Osteocyte (in vitro differentiated cells): ENCODE results near the gene ADAMTS8. TPM values are rescaled to one million over a fixed set of nuclear protein-coding genes. Genes with fewer than 3 reads are reported as not detected.

Source experiments
- DNase-seq: peaks from one replicate; pipeline ENCODE4 v3.0.0; 2021; ENCODE audit warnings: mixed read lengths; ENCODE audit not compliant: unreplicated experiment; ENCODE audit errors: extremely low spot score
- H3K27ac Mint-ChIP-seq: one replicate; pipeline ENCODE4 v1.8.0; 2021; ENCODE audit warnings: mild to moderate bottlenecking, mixed read lengths; ENCODE audit not compliant: unreplicated experiment
- H3K27me3 Mint-ChIP-seq: one replicate; pipeline ENCODE4 v1.8.0; 2021; ENCODE audit warnings: mixed read lengths; ENCODE audit not compliant: unreplicated experiment
- H3K36me3 Mint-ChIP-seq: one replicate; pipeline ENCODE4 v1.8.0; 2021; ENCODE audit warnings: mixed read lengths; ENCODE audit not compliant: unreplicated experiment
- H3K4me1 Mint-ChIP-seq: one replicate; pipeline ENCODE4 v1.8.0; 2021; ENCODE audit warnings: mixed read lengths; ENCODE audit not compliant: unreplicated experiment
- H3K4me3 Mint-ChIP-seq: one replicate; pipeline ENCODE4 v1.8.0; 2021; ENCODE audit warnings: mild to moderate bottlenecking, moderate library complexity, mixed read lengths; ENCODE audit not compliant: unreplicated experiment
- H3K9me3 Mint-ChIP-seq: one replicate; pipeline ENCODE4 v1.8.0; 2021; ENCODE audit warnings: mixed read lengths; ENCODE audit not compliant: unreplicated experiment
- CTCF ChIP-seq: fragments of 200-600 bp; sonication (generic); IDR thresholded peaks from 2 replicates; pipeline ENCODE4 v1.5.0; 2021; ENCODE audit warnings: antibody characterized with exemption, mild to moderate bottlenecking, moderate library complexity
- total RNA-seq: library from RNA; stranded (reverse); gene quantifications from 2 replicates; pipeline ENCODE4 v1.2.1, GENCODE V29; 2021

Gene ADAMTS8
- total RNA-seq, 1 donor from 2014 or later, result 0.19 TPM

- Mint-ChIP-seq H3K4me1 (peaks cover 53% of the 10 kb centered on the region), H3K4me3 (no peak overlapping the region), H3K9me3 (no peaks in the 10 kb centered on the region)
Measured at GRCh38 chr11:130455483-130456127, 27.2 kb upstream of the ADAMTS8 start.

GRCh38 chr11:130454491-130455252 lies 26.3 kb upstream of the ADAMTS8 start:
- Mint-ChIP-seq H3K4me3 (peak overlapping the region; percentile 54), H3K27ac (no peak overlapping the region), H3K9me3 (no peaks in the 10 kb centered on the region), H3K4me1 (peaks cover 63% of the 10 kb centered on the region), H3K36me3 (peaks cover 48% of the 10 kb centered on the region), H3K27me3 (no peaks in the 10 kb centered on the region)
- no peak for TF ChIP-seq CTCF
- DNase-seq, result no peak

More at GRCh38 chr11:130455483-130456127, 27.2 kb upstream of the ADAMTS8 start:
- DNase-seq, result no peak
- H3K27ac Mint-ChIP-seq, result no peak overlapping the region
- H3K27me3 Mint-ChIP-seq, result no peaks in the 10 kb centered on the region
- H3K36me3 Mint-ChIP-seq, result peaks cover 47% of the 10 kb centered on the region
- no peak for TF ChIP-seq CTCF

- H3K27me3 Mint-ChIP-seq, result no peaks in the 10 kb centered on the region
- peak overlapping the region; percentile 50 for H3K4me3 Mint-ChIP-seq
Measured at GRCh38 chr11:130452940-130453339, 24.5 kb upstream of the ADAMTS8 start.

GRCh38 chr11:130452176-130452575 lies 23.8 kb upstream of the ADAMTS8 start:
- H3K27ac Mint-ChIP-seq, result no peak overlapping the region
- no peak for TF ChIP-seq CTCF
- H3K27me3 Mint-ChIP-seq, result no peaks in the 10 kb centered on the region
- peak overlapping the region; percentile 98 for H3K4me3 Mint-ChIP-seq
- no peaks in the 10 kb centered on the region for H3K9me3 Mint-ChIP-seq
- no peak for DNase-seq
- peaks cover 35% of the 10 kb centered on the region for H3K36me3 Mint-ChIP-seq
- peaks cover 67% of the 10 kb centered on the region for H3K4me1 Mint-ChIP-seq

More at GRCh38 chr11:130452940-130453339, 24.5 kb upstream of the ADAMTS8 start:
- peaks cover 65% of the 10 kb centered on the region for H3K4me1 Mint-ChIP-seq
- no peak for TF ChIP-seq CTCF
- H3K27ac Mint-ChIP-seq, result no peak overlapping the region
- peaks cover 40% of the 10 kb centered on the region for H3K36me3 Mint-ChIP-seq
- H3K9me3 Mint-ChIP-seq, result no peaks in the 10 kb centered on the region
- DNase-seq, result no peak
